LNCAP (cell line): ENCODE measurements around the gene KLF3.

Experiments used
- CTCF ChIP-seq: fragments of 450-650 bp; IDR thresholded peaks from 2 replicates; pipeline ENCODE4 v1.5.1; 2017; ENCODE audit warnings: mild to moderate bottlenecking

Gene KLF3

GRCh38 chr4:38740303-38740702, 76.3 kb downstream of the KLF3 start:
- no peak for TF ChIP-seq CTCF

- TF ChIP-seq CTCF = no peak
These were observed 79.9 kb downstream of the KLF3 start for GRCh38 chr4:38743866-38744265.

- no peak for TF ChIP-seq CTCF
These were observed 81.9 kb downstream of the KLF3 start for GRCh38 chr4:38745881-38746280.

GRCh38 chr4:38747629-38748028, 83.6 kb downstream of the KLF3 start:
- TF ChIP-seq CTCF = no peak

GRCh38 chr4:38749336-38749735, 85.3 kb downstream of the KLF3 start:
- TF ChIP-seq CTCF = no peak
